CD4-positive, alpha-beta T cell treated with Interleukin-15 for 1 hour (primary cell): ENCODE measurements around the gene SPOCK1.

Source experiments
- DNase-seq: peaks from one replicate; pipeline ENCODE4 v3.0.0-alpha.2; 2020

Gene SPOCK1

DNA sequence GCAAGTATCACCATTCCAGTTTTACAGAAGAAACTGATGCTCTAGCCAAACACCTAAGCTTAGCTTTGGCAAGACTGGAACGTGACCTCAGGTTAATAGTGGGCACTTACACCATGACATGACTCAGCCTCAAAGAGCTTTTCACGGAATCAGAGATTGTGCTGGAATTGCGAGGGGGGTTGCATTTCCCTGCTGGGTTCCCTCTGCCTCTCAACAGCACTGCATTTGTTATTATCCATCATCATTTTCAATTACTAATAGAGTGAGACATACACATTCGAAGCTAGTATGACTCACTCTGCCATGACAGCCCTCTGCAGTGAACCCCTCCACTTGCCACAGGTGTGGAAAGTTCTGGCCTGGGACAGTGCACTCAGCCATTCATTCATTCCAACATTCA lies 8.0 kb downstream of the SPOCK1 start:
- DNase-seq: no peak

DNA sequence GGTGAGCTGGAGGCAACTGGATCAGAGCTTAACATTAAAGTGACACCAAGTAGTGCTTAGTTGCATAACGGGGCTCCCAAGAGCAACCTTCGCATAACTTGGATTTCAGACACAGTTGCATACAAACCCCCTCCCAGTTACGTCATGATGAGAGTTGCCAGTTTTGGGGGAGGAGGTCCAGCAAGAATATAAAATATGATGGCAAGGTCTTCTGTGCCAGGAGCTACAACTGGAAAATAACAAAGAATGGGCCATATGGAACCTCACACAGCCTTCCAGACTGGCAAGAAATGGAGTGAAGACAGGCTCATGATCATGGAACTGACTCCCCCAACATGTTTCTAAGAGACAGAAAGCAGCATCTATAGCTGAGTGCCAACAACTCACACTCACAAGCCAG lies 8.5 kb downstream of the SPOCK1 start:
- DNase-seq: no peak

GRCh38 chr5:137488974-137489373 lies 10.2 kb downstream of the SPOCK1 start:
- no peak for DNase-seq

DNA sequence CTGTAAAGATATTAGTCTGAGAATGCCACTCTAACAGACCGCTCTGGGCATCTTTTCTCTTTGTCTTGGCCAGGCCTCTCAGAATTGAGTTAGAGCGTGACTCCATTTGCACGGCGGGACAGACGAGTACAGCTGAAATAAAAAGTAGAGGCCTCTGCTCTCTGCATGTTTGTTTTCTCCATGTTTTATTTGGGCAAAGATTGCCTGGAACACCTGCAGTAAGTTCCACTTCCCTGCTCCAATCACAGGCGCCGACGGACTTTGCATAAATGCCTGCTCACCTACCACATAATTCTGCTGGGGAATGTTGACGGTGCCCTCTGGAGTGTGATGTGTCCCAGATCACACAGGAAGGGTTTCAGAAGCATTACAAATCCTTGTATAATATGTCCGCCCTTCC lies 10.6 kb downstream of the SPOCK1 start:
- DNase-seq: no peak

DNA sequence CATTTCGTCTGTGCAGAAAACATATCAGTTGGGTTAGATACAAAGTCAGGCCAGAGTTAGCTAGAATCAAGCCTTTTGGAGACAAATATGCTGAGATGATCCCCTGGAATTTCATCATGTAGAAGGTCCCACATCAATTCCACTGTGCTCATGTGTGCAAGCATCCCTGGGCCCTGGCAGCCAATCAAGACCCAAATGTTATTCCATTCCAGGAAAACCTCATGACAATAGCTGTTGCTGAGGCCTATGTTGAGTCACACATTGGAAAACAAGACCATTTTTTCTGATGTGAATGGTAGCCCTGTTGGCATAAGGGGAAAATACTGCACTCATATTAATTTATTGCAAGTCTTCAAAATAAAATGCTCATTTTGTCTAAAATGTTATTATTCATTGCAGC lies 11.5 kb downstream of the SPOCK1 start:
- DNase-seq: no peak

DNA sequence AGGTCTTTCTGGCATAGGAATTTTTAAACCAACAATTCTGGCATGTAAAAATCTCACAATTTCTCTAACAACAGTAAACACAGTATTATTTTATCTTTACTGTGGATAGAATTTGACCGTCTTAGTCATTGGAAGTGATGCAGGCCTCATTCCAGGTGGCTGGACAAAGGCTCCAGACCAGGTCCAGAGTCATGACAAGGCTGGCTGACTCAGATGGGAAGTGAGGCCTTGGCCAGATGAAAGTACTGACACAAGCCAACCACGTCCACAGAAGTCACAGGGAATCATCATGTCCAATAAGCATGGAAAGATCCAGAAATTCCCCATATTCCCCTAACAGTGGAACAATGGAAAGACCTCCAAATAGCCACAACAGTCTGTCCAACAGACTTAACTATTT lies 12.4 kb downstream of the SPOCK1 start:
- no peak for DNase-seq

GRCh38 chr5:137481596-137481995 lies 17.5 kb downstream of the SPOCK1 start:
- DNase-seq: no peak

DNA sequence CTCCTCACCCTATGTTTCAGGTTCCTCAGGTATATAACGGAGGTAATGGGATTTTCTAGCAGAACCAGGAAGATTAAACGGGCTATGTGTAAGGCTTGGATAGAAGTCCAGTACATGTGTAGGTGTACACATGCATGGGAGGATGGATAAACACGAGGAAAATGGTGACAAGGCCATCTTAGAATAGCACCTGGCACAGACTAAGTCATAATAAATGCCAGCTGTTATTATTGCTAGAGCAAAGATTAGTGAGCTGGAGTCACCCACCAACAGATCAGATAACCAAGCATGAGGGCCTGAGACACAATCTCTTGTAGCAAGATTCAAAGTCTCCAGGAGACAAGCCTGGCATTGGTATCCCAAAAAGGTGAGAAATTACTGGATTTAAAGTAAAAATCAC lies 21.1 kb downstream of the SPOCK1 start:
- no peak for DNase-seq

- DNase-seq: no peak
Observed at GRCh38 chr5:137470921-137471220, 28.3 kb downstream of the SPOCK1 start.

GRCh38 chr5:137470111-137470920 lies 28.8 kb downstream of the SPOCK1 start:
- DNase-seq: no peak

- no peak for DNase-seq
Observed at GRCh38 chr5:137466889-137467288, 32.2 kb downstream of the SPOCK1 start.

DNA sequence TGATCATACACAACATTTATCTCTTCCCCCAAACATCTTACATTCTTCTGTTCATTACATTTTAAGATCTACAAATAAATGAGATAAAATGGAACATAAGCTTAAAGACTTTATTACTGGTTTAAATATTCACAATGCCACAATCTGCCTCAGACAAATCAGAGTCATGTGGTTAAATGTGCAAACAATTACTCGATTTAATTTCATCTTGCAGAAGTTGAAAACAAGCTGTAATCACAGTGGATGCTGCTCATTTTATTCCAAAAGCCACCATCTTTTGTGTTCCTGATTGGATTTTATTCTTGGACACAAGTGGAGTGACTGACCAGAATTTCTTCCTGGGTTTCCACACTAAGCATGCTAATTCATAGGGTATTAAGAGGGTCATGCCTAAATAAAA lies 33.2 kb downstream of the SPOCK1 start:
- no peak for DNase-seq

- no peak for DNase-seq
Observed at GRCh38 chr5:137462816-137463520, 36.2 kb downstream of the SPOCK1 start.

GRCh38 chr5:137462265-137462590 lies 36.9 kb downstream of the SPOCK1 start:
- DNase-seq: no peak

DNA sequence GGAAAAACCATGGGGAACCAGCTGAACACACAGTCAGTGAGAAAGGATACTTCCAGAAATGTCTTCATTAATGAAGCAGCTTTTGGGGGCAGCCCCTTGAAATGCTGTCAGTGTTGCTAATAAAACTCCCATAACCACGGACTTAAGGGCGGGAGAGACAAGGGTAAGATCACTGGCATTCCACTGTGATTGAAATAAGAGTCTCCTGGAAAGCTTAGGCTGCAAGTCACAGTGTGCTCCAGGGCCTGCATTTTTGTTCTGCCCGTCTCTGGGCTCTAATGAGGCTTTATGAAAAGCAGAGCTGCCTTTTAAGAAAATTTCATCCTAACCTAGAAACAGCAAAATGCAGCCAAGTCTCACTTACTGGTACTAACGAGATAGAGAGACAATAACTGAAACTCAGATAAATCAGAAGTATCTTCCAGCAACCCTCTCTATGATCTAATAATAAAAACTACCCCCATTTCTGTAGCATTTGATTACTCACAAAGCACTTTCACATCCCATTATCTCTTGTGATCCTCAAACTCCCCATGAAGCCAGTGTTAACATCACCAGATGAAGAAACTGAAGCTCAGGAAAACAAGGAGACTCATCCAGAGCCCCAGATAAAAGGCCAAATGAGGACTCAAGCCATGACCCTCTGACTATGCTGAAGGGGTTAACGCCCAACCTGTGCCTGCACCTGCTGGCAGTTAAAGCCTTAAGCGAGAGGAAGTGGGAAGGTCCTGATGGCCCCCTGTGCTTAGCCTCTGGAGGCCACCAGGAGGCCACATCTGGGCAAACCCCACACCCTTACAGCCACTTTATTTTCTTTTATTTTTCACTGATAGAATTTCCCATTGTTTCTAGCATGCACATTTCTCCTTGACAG lies 37.5 kb downstream of the SPOCK1 start:
- no peak for DNase-seq

- DNase-seq: no peak
Observed at GRCh38 chr5:137454671-137455070, 44.5 kb downstream of the SPOCK1 start.

DNA sequence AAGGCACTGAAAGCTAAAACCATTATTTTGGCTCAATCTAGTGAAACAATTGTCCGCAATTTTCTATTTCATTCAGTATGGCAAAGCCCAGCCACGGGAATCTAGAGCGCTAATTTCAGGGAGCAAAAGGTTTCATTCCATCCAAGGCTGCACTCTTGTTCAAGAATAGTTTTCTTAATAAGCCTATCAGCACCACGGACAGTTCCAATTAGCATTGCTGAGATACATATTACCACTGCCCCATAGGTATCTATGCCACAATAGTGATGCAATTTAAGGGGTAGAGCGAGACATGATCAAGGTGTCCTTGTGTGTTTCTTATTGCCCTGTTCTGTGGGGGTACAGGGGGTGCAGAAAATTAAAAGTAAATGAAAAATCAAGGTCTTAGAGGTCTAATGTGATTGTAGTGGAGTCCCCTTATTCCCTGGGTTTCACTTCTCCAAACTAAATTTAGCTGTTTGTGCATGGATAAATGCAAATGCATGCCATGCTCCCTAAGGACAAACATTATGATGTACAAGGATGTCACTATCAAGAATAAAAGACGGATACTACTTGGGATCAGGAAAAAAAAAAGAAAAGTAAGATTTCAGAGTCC lies 45.5 kb downstream of the SPOCK1 start:
- DNase-seq: no peak

- no peak for DNase-seq
Observed at GRCh38 chr5:137450759-137451158, 48.4 kb downstream of the SPOCK1 start.

- DNase-seq: no peak
Observed at GRCh38 chr5:137448868-137449267, 50.3 kb downstream of the SPOCK1 start.

- DNase-seq: no peak
Observed at GRCh38 chr5:137446615-137447014, 52.5 kb downstream of the SPOCK1 start.

- no peak for DNase-seq
Observed at GRCh38 chr5:137446151-137446550, 53.0 kb downstream of the SPOCK1 start.

DNA sequence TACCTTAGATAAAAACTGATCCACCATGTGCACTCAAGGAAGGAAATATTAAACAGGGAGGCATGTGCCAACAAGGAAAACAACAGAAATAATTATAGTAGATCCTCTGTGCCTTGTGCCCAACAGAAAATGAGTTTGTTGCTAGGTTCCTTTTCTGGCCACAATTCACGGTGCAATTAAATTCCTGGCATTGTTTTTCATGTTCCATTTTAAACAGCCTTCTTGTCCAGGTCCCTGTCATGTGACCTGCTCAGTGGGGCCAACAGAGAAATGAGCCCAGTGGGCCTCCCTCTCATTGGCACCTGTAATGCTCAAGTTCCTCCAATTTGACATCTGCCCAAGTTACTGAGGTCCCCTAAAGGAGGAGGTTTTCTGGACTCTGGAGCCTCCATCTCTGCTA lies 56.5 kb downstream of the SPOCK1 start:
- DNase-seq: no peak

DNA sequence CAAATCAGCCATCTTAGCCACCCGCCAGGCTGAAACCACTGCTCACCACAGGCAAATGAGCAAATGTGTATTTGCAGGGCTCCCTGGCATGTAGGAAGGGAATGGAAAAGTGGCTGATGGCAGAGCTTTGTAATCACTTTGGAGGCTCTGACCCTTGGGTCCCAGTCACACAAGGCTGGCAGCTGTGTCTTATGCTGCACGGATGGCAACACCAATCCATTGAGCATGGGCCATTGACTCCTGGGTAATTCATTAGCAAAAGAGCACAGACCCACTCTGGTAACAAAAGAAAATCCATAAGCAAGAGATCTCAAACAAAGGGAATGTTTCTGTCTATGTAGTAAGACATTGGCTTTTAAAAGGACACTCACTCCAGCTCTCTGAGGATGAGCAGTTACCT lies 57.6 kb downstream of the SPOCK1 start:
- DNase-seq: no peak

DNA sequence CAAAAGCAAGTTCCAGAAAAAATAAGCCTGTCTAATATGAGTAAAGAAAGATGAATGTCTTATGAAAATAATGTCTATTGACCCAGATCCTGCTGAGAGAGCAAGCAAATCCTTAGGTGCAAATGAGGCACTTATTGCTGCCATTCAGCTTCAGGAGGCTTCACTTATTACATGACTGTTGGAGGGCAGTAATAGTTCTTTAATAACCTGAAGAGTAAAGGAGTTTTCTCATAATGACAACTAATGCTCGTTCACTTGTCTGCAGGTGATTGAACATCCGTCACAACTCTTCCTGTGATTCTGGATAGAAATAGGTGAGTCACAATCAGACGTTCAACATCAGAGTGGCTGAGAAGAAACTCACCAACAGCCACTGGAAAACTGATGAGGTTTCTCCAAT lies 58.3 kb downstream of the SPOCK1 start:
- no peak for DNase-seq
